ENCODE data around the gene CROCC2. TPM values are rescaled to one million over a fixed set of nuclear protein-coding genes. Genes with fewer than 3 reads are reported as not detected.
A peak's percentile ranks its signal among the peaks of the same experiment; 100 is the strongest.

Gene CROCC2
- total and polyA plus RNA-seq, 4 donors: 1.3 to 17.4 (median 4.4) TPM

GRCh38 chr2:240947607-240948006 lies 41.5 kb downstream of the CROCC2 start:
- Histone ChIP-seq H3K27me3 (ENCODE audit: control insufficient read depth in 3 of 3, insufficient read depth in 3 of 3, low read length in 2 of 3) (no peaks in the 10 kb centered on the region), H3K4me1 (ENCODE audit: control insufficient read depth in 5 of 5, insufficient read depth in 5 of 5, low read length in 5 of 5) (peaks cover 0 to 6% (median 0%) of the 10 kb centered on the region in 5 donors), H3K9me3 (ENCODE audit: control insufficient read depth in 4 of 4, insufficient read depth in 3 of 4, low read length in 3 of 4) (no peaks in the 10 kb centered on the region), H3K27ac (ENCODE audit: low read depth in 1 of 2, low read length in 1 of 2) (no peak overlapping the region), H3K4me3 (no peak overlapping the region), H3K9ac (ENCODE audit: insufficient read depth in 1 of 2, low read length in 2 of 2) (no peak overlapping the region), H3K36me3 (ENCODE audit: control insufficient read depth in 4 of 4, insufficient read depth in 4 of 4, low read length in 4 of 4) (no peaks in the 10 kb centered on the region)
- TF ChIP-seq CTCF (IDR thresholded peaks at IDR 0.05; ENCODE audit: control extremely low read depth, extremely low read depth): no peak
- DNase-seq (peak in 1 of 3 donors; percentile 11), ATAC-seq (ENCODE audit: insufficient read depth, low FRiP score) (no peak)
- 91 to 92% methylated on average over 7 of the region's 7 CpGs for WGBS, 2 donors

GRCh38 chr2:240948086-240948485 lies 42.0 kb downstream of the CROCC2 start:
- ATAC-seq (ENCODE audit: insufficient read depth, low FRiP score) (no peak), DNase-seq (no peak)
- 90% methylated on average over 8 of the region's 8 CpGs for WGBS, 2 donors
- Histone ChIP-seq H3K9me3 (ENCODE audit: control insufficient read depth in 4 of 4, insufficient read depth in 3 of 4, low read length in 3 of 4) (no peaks in the 10 kb centered on the region), H3K27ac (ENCODE audit: low read depth in 1 of 2, low read length in 1 of 2) (no peak overlapping the region), H3K4me1 (ENCODE audit: control insufficient read depth in 5 of 5, insufficient read depth in 5 of 5, low read length in 5 of 5) (peaks cover 0 to 8% (median 0%) of the 10 kb centered on the region in 5 donors), H3K9ac (ENCODE audit: insufficient read depth in 1 of 2, low read length in 2 of 2) (no peak overlapping the region), H3K4me3 (no peak overlapping the region), H3K36me3 (ENCODE audit: control insufficient read depth in 4 of 4, insufficient read depth in 4 of 4, low read length in 4 of 4) (no peaks in the 10 kb centered on the region), H3K27me3 (ENCODE audit: control insufficient read depth in 3 of 3, insufficient read depth in 3 of 3, low read length in 2 of 3) (no peaks in the 10 kb centered on the region)
- TF ChIP-seq CTCF (IDR thresholded peaks at IDR 0.05; ENCODE audit: control extremely low read depth, extremely low read depth): no peak

- peak in 1 of 3 donors; percentile 8 for DNase-seq
- no peak for ATAC-seq (ENCODE audit: insufficient read depth, low FRiP score)
- WGBS, 2 donors: 87 to 89% methylated on average over 23 of the region's 23 CpGs
Measured at GRCh38 chr2:240948905-240949790, 43.0 kb downstream of the CROCC2 start.

More at GRCh38 chr2:240948905-240949790, 43.0 kb downstream of the CROCC2 start:
- Histone ChIP-seq H3K27me3 (ENCODE audit: control insufficient read depth in 3 of 3, insufficient read depth in 3 of 3, low read length in 2 of 3) (no peaks in the 10 kb centered on the region), H3K9ac (ENCODE audit: insufficient read depth in 1 of 2, low read length in 2 of 2) (no peak overlapping the region), H3K9me3 (ENCODE audit: control insufficient read depth in 4 of 4, insufficient read depth in 3 of 4, low read length in 3 of 4) (no peaks in the 10 kb centered on the region), H3K4me1 (ENCODE audit: control insufficient read depth in 5 of 5, insufficient read depth in 5 of 5, low read length in 5 of 5) (peaks cover 0 to 18% (median 6%) of the 10 kb centered on the region in 5 donors), H3K4me3 (no peak overlapping the region), H3K27ac (ENCODE audit: low read depth in 1 of 2, low read length in 1 of 2) (no peak overlapping the region), H3K36me3 (ENCODE audit: control insufficient read depth in 4 of 4, insufficient read depth in 4 of 4, low read length in 4 of 4) (no peaks in the 10 kb centered on the region)
- TF ChIP-seq CTCF (IDR thresholded peaks at IDR 0.05; ENCODE audit: control extremely low read depth, extremely low read depth): no peak

All from lung (tissue), 12 donors.